Hepatic stellate cell (primary cell): ENCODE results near the gene CCDC88A.

ENCODE experiments used
- DNase-seq: peaks from one replicate; pipeline ENCODE4 v3.0.0; 2011; ENCODE audit warnings: low spot score

Gene CCDC88A

DNA sequence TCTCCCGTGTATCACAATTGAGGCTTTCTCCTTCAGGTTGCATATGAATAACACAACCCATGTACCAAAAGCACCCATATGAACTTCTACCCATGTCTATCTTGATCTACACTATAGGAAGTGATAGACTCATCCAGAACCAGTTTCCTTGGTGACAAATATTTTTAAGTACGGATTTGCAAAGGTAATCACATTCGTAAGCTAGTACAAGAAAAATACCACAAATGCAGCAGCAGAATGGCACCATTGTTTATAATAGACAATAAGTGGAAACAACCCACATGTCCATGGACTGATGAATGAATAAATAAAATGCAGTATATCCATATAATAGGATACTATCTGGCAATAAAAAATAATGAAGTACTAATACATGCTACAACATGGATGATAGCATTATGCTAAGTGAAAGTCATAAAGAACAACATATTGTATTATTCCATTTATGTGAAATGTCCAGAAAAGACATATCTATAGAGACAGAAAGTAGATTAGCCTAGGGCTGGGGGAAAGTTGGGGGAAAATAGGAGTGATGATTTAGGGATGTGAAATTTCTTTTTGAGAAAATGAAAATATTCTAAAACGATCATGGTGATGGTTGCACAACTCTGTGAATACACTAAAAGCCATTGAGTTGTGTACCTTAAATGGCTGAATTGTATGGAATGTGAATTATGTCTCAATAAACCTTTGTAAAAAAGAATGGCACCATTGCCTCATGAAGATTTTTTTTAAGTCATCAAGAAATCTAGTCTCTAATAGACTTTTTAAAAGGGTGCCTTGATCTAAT is 3.4 kb upstream of the CCDC88A start:
- no peak for DNase-seq

DNA sequence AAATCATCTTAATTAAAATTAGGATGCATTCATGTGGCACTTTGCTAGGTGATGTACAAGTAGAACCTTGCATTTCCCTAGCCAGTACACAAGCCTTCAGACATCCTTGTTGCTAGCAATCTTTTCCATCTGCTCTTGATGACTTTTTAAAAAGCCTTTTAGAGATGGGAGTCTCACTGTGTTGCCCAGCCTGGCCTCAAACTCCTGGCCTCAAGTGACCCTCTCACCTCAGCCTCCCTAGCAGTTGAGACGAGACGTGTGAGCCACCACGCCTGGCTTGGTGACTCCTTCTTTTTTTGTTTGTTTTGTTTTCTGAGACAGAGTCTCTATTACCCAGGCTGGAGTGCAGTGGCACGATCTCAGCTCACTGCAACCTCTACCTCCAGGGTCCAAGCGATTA is 1.7 kb upstream of the CCDC88A start:
- DNase-seq, result no peak

DNA sequence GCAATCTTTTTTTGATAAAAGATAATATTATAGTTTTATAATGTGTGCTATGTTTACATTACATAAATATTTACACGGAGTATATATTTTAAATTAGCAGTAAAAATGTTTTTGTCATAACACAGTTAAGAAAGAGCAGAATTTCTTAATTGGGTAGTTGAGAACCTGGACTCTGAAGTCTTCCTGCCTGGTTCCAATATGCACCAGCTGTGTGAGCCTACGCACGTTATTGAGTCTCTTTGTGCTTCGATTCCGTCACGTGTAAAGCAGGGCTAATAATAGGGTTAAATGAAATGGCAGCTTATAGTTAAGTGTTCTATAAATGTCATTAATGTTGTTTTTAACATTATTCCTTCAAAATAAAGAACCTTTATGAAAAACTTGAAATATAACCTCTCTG is 1.2 kb upstream of the CCDC88A start:
- DNase-seq, result no peak

DNA sequence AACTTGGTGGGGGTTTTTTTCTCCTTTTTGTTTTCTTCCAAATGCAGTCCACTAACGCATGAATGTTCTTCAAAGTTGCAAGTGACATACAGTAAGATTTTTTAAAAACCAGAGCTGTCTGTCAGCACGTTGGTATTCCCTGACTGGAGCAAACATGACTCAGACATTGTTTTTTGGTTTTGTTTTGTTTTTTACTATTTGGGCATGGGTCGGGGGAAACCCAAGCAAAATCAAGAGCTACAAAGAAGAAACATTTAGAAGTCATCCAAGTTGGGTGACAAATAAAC is 726 bp upstream of the CCDC88A start:
- peak; percentile 26 for DNase-seq

DNA sequence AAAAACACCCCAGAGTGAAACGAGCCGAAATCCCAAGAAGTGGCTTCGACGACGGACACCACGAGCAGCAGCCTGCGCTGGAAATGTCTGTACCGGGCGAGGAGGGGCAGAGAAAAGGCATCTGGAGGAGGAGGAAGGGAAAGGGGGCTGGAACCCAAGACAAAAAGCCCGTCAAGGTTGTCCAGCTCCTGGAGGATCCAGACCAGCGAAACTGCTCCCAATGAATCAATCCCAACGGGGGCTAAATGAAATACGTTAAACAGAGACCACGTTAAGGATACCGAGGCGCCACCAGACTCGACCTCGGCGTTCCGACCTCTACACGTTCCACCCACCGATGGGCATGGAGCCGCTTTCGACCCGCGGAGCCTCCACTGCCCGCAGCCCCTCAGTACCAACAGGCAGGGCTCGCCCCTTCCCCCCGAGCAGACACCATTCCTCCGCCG is 400 bp downstream of the CCDC88A start:
- peak; percentile 33 for DNase-seq

DNA sequence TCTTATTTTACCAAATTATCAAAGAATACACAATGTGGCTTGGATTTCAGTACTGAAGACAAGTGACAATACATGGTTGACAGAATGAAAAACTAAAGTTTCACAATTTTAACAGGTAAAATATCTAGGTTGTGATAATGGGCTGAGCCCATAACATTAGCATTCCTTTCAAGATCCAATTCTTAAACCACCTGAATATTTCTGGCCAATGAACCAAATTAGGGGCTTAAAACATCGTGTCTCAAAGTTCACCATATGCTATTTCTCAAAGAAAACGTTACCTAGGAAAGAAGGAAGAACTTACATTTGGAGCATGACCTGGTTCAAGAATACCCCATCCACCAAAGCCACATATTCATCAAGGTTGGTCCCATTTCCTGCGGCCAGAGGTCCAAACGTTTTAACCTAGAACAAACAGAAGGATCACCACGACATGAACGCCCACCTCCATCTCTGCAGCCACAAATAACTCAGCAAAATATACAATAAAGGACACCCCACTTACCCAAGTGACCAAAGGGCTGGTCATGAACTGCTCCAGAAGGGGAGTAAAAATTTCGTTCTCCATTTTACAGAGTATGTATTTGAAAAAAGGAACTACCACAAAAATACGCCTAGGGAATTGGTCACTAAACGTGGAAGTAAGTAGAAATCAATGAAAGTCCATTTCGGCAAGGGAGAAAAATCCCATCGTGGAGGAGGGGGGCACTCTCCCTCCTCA is 984 bp downstream of the CCDC88A start:
- peak; percentile 12 for DNase-seq

DNA sequence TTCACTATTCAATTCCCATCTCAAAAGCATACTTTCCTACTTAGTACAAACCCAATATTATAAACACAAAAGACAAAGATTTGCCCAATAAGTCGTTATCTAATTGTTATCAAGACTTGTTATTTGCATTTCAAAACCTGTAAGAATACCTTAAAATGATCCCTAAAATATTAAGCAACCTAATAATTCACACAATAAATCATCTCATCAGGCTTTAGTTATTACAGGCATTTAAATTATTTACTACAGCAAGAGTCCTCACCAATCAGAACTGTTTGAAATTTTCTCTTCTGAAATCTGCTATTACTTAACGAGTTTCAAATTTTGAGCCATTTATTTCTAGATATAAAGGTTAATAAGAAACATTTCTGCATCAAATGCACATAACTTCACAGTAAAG is 1.6 kb downstream of the CCDC88A start:
- peak; percentile 13 for DNase-seq

DNA sequence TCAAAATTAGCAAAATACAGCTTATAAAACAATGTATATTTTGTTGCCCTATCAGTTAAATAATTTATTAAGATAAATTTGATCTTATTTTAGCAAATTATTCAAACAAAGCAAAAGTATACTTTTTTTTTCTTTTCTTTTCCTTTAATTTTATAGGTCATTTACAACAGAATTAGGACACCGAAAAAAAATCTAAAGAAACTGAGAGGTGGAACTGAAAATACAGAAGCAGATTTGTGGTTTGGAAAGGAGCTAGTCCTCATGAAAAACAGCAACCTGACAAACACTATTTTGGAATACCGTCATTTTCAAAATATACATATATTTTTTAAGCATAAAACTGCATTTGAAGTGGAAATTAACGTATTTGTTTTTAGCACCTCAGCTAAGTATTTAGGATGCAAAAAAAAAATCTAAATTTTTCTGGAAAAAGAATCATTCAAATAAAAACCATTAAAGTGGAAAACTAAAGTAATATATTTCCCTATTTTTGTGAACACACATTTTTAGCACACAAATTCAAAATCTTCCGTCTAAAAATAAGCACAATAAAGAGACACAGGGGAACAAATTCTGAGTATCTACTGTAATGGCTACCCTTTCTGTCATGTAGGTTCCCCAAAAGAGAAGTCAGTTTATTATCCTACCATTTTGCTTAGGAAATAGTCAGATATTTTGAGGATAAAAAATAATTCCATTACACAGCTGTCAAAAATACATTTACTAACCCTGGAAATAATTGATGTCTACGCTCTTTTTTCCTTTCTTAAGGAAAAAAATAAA is 2.7 kb downstream of the CCDC88A start:
- no peak for DNase-seq

DNA sequence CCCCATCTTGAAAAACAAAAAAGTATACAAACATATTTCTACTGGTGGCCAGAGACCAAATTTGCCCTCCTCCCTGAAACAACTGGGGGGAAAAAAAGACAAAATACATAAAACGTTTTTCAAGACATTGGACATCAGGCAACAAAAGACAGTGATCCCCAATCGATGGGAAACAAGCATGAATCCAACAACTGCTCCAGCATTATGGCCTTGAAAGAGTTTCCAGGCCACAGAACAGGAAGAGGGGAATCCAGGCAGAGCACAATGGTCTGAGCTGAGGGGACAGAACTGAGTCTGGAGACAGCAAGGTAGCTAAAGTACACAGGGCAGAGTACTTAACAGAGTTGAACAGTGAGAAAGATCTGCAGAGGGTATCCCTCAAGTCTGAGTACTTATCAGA is 4.4 kb downstream of the CCDC88A start:
- DNase-seq, result no peak

DNA sequence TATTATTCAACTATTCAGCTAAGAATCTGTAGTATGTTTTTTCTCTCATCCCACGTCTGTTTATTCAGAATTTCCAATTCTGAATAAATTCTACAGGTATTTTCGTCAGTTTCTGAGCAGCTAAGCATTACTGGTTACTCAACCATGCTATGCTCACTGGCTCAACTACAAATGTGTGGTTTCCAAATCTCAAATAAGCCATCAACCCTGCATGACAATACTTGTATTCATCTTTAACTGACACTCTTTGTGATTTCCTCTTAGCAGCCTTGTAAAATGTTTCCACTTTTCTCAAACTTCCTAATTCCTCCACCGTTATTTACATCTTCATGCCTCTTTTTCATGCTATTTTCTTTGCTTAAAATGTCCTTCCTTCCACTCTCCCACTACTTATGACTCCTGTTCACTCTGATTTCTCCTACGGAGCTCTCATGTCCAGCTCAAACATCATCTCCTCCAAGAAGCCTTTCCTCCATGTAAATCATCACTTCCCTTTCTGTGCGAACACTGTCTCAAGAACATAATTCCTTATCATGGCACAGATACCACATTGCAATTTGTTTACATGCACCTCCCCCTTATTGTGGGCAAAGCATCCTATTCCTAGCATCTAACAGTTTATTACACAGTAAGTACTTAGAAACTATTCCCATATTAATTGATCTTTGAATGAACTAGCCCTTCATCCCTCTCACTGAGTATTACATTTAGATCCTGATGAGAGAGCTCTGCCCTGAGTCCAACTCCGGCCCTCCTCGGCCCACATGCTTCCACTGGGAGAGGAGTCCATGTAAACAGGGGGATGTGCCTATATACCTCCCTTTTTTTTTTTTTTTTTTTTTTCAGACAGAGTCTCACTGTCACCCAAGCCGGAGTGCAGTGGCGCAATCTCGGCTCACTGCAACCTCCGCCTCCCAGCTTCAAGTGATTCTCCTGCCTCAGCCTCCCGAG is 10.5 kb downstream of the CCDC88A start:
- DNase-seq, result no peak

DNA sequence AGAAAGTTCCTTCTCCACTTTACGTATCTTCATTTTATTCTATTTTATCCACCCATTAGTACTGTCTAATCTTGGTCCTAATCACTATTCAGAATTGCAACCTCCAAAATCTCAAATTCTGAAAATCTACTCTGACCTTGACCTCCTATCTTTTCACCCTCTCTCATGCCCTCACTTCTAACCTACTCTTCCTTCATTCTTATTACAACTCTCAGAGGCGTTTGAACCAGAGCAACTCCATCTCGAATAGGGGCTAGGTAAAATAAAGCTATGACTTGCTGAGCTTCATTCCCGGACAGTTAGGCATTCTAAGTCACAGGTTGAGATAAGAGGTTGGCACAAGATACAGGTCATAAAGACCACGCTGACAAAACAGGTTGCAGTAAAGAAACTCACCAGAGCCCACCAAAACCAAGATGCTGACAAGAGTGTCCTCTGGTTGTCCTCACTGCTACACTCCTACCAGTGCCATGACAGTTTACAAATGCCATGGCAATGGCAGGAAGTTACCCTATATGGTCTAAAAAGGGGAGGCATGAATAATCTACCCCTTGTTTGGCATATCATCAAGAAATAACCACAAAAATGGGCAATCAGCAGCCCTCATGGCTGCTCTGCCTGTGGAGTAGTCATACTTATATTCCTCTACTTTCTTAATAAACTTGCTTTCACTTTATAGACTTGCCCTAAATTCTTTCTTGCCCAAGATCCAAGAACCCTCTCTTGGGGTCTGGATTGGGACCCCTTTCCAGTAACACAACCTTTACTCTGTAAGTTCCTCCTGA is 11.4 kb downstream of the CCDC88A start:
- no peak for DNase-seq

DNA sequence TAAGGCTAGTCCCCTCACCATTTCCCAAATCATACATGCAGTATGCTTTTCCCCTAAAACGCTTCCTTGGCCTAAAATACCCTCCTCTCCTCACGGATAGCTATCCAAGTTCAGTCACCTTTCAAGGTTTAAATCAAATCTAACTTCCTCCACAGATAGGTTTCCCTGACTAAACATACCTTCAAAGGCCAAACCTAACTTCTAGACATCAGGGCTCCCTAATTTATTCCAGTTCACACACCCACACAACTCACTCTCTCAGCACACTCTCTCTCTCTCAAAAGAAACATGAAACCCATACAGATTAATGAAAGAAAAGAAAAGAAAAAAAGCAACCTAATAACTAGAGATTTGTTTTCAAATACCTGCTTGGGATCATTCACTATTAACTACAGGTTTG is 14.5 kb downstream of the CCDC88A start:
- DNase-seq, result no peak

DNA sequence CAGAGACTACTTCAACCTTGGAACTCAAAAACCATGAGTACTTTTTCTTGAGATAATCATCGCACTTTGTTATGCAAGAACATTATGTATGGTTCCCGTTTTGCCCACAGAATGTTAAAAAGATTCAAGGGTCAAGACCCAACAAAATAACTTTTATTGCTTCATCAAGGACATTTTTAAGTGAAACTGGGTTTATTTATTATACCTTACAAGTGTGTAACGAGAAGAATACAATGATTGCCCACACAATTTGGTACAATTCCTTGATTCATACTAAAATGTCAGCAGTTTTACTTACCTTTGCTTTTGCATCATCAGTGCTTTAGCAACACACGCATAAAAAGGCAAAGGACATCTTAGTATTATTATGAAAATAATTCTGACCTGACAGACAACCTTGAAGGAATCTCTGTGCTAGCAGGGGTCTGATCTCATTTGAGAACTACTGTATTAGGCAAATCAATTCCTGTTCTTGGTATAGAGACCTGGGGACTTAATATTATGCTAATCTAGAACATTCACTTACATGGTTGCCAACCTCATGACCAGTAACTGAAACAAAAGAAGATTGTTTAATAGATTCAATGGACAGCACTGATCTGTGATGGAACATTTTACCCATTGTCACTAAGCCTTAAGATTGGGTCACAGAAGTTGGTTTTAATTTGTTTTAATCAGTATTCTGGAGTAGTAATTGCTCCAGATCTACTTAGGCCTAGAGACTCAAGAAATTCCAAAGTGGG is 16.2 kb downstream of the CCDC88A start:
- no peak for DNase-seq

DNA sequence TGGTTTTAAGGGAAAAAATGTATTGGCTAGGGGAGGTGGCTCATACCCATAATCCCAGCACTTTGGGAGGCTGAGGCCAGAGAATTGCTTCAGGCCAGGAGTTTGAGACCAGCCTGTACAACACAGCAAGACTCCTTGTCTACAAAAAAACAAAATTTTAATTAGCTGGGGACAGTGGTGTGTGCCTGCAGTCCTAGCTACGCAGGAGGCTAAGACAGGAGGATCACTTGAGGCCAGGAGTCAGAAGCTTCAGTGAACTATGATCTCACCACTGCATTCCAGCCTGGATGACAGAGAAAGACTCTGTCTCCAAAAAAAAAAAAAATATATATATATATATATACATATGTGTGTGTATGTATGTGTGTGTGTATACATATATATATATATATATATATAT is 18.5 kb downstream of the CCDC88A start:
- no peak for DNase-seq

DNA sequence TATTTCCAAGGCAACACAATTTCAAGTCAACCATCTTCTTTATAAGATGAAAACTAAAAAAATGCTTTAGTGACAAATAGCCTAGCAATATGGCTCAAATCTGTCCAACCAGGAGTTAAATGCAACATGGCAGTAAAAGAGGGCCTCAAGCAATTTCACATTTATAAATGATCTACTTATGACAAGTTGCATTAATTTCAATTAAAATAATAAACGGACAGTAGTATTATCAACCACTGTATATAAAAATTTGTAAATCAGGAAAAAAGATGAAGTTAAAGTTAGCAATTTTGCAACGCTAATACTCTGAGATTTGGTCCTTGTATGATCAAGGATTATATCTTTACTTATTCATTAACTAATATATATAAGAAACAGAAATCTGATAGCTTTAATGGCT is 19.3 kb downstream of the CCDC88A start:
- no peak for DNase-seq

DNA sequence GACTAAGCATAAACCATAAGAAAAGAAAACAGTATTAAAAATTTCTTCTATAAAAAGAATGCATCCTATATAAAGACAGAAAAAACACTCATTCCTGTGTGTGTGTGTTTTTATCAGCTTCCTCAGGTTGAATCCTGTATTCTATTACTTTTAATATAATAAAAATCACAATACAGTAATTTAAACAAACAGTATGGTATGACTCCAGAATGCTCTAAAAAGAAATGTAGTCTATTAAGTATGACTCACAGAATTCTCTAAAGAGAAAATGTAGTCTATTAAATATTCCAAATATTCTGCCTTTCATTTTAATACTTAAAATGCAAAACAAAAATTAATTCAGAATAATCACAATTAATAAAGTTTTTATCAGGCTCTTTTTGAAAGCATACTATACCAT is 19.8 kb downstream of the CCDC88A start:
- peak; percentile 15 for DNase-seq

DNA sequence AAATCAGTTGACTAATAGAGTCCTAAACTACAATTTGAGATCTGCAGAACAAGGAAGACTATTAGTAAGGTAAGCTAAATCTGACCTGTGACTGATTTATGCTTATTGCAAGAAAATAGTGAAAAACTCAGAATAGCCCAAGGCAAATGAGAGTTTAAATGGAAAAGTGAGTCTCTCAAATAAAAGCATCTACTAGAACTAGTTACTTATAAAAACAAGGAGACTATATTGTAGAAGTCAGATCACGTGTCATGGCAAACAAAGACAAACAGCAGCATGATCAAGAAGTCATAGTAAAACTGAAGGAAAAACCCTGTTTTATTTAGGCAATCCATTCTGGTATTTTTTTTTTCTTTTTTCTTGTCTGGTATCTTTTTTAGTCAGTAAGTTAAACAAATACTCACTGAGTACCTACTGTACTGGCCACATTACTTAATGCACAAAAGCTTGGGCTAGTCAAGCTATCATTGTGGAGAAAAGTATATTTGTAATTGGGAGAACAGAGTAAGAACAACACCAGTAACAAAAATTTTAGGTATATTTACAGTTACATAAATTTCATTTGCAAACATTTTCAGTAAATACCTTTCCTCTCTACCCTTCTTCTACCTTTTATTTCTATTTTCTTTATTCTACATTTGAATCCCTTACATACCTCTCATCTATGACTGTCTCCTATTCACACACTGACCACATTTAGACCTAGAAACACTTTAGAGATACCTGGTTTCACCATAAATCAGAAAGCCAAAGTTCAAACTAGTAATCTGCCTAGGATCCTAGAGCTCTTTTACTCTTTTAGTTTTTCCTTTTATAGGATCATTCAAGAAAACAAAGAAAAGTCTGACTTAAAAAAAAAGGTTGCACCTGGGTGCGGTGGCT is 23.7 kb downstream of the CCDC88A start:
- no peak for DNase-seq

DNA sequence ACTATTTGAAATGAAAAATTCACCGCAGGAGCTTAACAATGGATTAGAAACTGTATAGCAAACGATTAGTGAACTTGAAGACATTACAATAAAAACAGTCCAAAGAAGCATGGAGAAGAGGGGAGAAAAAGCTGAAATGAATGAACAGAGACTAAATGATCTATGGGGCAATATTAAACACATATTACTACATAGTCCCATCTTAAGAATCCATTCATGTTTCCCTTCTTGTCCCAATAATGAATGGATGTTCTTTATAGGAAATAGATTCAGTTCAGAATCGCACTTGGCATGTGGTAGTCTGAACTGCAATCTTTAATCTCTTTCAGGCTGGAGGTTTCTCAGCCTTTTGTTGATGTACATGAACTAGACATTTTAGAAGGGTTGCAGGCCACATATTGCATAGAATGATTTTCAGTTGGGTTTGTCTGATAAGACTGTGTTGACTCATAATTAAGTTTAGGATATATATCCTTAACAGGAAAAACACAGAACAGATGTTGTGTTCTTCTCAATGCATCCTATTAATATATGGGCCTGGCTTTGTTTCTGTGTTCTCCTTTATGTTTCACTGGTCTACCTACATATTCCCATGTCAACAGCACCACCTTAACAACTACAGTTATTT is 27.9 kb downstream of the CCDC88A start:
- no peak for DNase-seq

DNA sequence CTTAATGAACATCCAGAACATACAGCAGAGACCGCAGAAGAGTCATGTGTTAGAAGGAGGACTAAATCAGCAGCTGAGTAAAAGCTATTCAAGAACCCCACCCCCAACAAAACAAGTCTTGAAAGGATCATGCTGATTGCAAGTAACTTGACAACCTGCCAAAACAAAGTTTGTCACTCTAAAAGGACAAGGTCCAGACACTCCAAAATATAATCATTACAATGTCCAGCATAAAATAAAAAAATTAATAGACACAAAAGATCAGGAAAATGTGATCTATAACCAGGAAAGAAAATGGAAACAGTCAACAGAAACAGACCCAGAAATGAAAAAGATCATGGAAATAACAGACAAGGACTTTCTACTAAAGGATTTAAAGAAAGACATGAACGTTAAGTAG is 28.5 kb downstream of the CCDC88A start:
- DNase-seq, result no peak
